Stimulated activated CD4-positive, alpha-beta T cell treated with anti-CD3 and anti-CD28 coated beads, Interleukin-1b, Interleukin-23, amount 100 ng/mL, for 1 hour (primary cell): Measurements from ENCODE around the gene COL13A1.

Source experiments
- DNase-seq, 2 donors: peaks; one replicate each; pipeline ENCODE4 v3.0.0-alpha.2; 2020; ENCODE audit warnings: low read depth in 2 of 2

The COL13A1 gene

GRCh38 chr10:69885379-69886013, 83.8 kb downstream of the COL13A1 start:
- DNase-seq: no peak

- no peak for DNase-seq
These were observed 87.3 kb downstream of the COL13A1 start for GRCh38 chr10:69888882-69889584.

- no peak for DNase-seq
These were observed 88.5 kb downstream of the COL13A1 start for GRCh38 chr10:69890065-69890847.

GRCh38 chr10:69891057-69891617, 89.4 kb downstream of the COL13A1 start:
- DNase-seq: no peak

GRCh38 chr10:69892406-69892805, 90.7 kb downstream of the COL13A1 start:
- no peak for DNase-seq

GRCh38 chr10:69892816-69893215, 91.1 kb downstream of the COL13A1 start:
- no peak for DNase-seq

GRCh38 chr10:69893271-69893900, 91.7 kb downstream of the COL13A1 start:
- DNase-seq: no peak

GRCh38 chr10:69894156-69894555, 92.5 kb downstream of the COL13A1 start:
- no peak for DNase-seq

- DNase-seq: no peak
These were observed 94.1 kb downstream of the COL13A1 start for GRCh38 chr10:69895759-69896158.

GRCh38 chr10:69896606-69897231, 95.0 kb downstream of the COL13A1 start:
- DNase-seq: no peak

- DNase-seq: no peak
These were observed 95.7 kb downstream of the COL13A1 start for GRCh38 chr10:69897432-69897831.

GRCh38 chr10:69897999-69898398, 96.3 kb downstream of the COL13A1 start:
- DNase-seq: no peak

GRCh38 chr10:69898524-69898923, 96.8 kb downstream of the COL13A1 start:
- no peak for DNase-seq

- DNase-seq: no peak
These were observed 97.2 kb downstream of the COL13A1 start for GRCh38 chr10:69898941-69899340.

GRCh38 chr10:69899727-69900595, 98.3 kb downstream of the COL13A1 start:
- DNase-seq: no peak

- no peak for DNase-seq
These were observed 99.3 kb downstream of the COL13A1 start for GRCh38 chr10:69901022-69901421.

GRCh38 chr10:69901628-69902505, 100.2 kb downstream of the COL13A1 start:
- no peak for DNase-seq

GRCh38 chr10:69902835-69903535, 101.3 kb downstream of the COL13A1 start:
- no peak for DNase-seq

GRCh38 chr10:69904533-69904932, 102.8 kb downstream of the COL13A1 start:
- no peak for DNase-seq
